ENCODE measurements around the gene PCP2.
A peak's percentile ranks its signal among the peaks of the same experiment; 100 is the strongest.
"Not testable (repeated sequence)": the region's sequence is repeated elsewhere in the genome, so short reads cannot be mapped to it uniquely, and the experiment has no call there.

Gene PCP2

GRCh38 chr19:7661744-7662538 is 28.4 kb upstream of the PCP2 start:
- no peak for DNase-seq

DNA sequence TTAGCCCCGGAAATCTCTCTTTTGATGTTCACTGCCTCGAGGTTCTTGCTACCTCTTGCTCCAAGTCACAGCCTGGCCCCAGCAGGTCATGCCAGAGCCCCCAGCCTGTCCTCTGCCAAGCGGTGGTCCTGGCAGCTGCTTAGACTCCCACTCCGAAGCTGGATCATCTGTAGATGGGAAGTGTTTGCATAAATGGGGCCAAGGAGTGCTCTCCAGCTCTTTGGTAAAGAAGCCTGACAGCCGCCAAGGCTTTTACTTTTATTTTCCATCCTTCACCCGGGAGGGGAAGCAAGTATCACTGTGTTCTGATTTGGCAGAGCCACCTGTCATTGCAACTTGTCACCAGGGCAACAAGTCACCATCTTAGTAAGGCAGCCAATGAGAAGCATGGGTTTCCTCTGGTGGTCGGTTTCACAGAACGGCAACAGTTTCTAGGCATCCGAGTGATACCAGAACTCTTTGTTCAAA is 24.7 kb upstream of the PCP2 start:
- DNase-seq: no peak

GRCh38 chr19:7657131-7657751 is 23.7 kb upstream of the PCP2 start:
- DNase-seq: no peak

DNA sequence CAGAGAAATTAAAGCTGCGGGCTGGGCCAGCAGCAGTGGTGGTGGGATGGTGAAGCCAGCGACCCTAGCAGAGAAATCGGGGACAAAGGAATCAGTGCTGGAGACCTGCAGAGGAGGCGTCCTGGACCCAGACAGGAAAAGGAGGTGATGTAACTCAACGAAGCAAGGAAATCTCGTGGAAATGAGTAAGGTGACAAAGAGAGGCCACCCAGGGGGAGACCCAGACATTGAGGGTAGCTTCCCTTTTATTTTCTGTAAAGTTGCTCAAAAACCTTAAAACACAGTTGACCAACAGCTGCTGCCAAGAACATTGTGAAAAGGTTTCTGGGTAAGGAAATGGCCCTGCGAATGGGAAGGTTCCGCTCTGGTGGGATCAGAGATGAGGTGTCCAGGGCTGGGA is 22.1 kb upstream of the PCP2 start:
- no peak for DNase-seq

DNA sequence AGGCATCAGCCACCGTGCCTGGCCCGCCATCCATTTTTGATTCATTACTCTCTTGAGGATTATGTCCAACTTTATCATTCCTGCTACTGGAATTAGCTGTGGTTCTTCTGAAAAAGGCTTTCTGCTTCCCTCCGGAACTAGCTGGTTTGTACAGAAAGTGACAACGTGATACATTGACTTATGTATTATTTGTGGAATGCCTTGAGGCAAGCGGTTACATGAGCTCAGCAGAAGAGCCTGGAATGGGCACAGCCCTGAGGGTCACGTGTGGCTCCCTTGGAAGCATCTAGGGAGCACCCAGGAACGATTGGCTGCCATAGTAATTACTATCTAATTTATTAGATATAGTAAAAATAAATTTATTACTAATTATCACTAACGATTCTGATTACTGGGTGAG is 20.9 kb upstream of the PCP2 start:
- no peak for DNase-seq

GRCh38 chr19:7652061-7652641 is 18.6 kb upstream of the PCP2 start:
- peak; percentile 28 for DNase-seq

DNA sequence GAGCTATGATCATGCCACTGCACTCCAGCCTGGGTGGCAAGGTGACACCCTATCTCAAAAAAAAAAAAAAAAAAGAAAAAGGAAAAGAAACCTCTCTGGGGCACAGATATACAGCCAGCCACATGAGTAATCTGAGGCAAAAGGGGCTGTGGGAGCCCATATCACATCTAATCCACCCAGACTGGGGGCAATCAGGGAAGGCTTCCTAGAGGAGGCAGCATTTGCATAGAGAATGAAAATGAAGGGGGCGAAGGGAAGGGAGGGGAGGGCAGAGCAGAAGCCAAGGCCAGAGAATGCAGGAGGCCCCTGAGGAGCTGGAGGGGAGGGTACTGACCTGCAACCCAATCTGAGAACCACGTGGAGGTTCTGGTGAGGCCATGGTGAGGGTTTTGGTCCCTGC is 16.6 kb upstream of the PCP2 start:
- DNase-seq: no peak

DNA sequence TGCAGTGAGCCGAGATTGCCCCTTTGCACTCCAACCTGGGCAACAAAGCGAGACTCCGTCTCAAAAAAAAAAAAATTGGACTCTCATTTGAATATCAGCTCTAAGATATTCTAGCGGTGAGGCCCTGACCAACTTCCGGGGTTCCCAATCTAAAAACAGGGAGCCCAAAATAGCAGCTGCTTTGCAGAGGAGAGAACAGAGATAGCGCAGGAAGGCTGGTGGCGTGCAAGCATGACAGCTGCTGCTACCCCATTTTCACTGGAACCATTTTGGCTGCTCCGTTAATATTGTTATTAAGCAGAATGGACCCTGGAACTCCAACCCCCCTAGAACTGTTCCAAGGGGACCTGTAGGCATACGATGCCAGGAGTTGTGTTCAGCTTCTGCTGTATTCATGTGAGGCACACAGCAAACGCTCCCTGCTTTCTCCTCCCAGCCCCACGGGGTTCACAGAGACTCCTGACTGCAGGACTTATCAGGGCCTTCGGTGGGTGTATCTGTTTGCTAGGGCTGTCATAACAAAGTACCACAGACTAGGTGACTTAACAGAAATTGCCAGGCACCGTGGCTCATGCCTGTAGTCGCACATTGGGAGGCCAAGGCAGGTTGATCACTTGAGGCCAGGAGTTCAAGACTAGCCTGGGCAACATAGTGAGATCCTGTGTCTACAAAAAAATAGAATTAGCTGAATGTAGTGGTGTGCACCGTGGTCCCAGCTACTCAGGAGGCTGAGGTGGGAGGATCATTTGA is 14.9 kb upstream of the PCP2 start:
- no peak for DNase-seq

DNA sequence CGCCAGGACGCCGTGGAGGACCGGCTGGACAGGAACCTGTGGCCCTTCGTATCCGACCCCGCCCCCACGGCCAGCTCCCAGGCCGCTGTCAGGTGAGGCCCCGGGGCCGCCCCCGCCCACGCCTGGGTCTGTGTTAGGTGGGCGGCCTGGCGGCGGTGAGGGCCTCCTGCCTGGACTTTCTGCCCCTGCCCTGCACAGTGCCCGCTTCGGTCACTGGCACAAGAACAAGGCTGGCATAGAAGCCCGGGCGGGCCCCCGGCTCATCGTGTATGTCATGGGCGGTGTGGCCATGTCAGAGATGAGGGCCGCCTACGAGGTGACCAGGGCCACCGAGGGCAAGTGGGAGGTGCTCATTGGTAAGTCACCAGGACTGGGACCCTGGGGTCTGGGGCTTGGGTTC is 13.6 kb upstream of the PCP2 start:
- no peak for DNase-seq

DNA sequence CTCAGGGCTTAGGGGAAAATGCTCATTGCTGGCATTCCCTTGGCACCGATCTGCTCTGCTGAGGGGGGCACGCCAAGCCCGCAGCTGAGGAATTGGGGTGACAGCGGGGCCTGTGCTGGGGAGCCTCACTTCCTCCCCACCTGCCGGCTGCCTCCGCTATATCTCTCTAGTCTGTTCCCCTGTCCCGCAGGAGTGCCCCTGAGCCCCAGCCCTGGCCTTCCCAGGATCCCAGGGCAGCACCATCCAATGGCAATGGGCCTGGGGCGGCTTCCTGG is 12.8 kb upstream of the PCP2 start:
- DNase-seq: no peak

DNA sequence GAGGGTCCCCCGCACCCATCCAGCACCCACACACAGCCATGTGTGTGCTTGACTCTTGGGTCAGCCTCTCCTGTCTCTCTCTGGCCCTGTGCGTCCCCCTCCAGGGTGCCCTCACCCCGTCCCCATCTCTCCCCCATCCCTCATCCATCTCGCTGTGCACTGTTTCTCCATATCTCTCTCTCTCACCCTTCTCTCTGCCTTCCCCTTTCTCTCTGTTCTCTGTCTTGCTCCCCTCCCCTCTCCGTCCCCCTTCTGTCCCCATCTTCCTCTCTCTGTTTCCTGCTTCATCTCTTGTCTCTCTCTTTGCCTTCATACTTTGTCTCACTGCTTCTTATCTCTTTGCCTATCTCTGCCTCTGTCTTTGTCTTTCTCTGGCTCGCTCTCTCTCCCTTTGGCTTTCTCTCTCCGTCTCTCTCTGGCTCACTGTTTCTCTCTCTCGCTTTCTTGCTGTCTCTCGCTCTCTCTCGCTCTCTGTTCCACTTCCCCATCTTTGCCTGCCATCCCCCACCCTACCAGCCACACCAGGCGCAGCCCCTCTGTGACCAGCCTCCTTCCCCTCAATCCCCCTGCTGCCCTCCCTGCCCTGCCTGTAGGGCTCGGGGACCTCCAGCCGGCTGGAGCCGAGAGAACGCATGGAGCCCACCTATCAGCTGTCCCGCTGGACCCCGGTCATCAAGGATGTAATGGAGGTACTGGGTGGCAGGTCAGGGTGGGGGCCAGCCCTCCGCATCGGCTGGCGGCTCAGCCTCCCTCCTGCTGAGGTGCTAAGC is 12.3 kb upstream of the PCP2 start:
- DNase-seq: no peak

DNA sequence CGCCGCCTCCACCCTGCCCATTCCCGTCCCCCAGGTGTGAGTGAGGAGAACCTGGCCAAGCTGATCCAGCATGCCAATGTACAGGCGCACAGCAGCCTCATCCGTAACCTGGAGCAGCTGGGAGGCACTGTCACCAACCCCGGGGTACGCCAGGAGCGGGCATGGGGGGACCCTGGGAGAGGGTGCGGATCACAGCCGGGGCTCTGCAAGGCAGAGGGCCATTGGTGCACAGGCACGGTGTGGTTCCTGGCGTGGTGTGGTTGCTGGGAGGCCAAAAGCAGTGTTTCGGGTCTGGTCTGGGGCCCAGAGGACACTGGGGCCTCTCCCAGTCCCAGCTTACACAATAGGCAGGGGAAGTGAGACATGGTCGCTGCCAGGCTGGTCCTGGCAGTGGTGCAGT is 11.6 kb upstream of the PCP2 start:
- DNase-seq: no peak

- DNase-seq: no peak
Observed at GRCh38 chr19:7644550-7644877, 11.0 kb upstream of the PCP2 start.

GRCh38 chr19:7643629-7644549 is 10.4 kb upstream of the PCP2 start:
- not testable (repeated sequence) for DNase-seq

DNA sequence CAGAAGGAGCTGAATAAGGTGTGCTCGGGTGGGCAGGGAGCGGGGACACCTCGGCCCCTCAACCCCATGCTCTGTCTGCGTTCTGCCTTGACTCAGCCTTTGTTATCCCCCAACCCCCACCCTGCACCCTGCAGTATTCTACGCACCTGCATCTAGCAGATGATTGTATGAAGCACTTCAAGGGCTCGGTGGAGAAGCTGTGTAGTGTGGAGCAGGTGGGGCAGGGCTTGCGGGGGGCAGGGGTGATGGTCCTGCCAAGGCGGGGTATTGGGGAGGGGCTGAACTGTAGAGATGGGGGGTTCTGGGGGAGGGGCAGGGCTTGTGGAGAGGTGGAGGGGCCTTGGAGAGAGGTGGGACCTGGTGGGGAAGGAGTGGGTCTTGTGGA is 9.5 kb upstream of the PCP2 start:
- DNase-seq: no peak

- no peak for DNase-seq
Observed at GRCh38 chr19:7642295-7643030, 8.9 kb upstream of the PCP2 start.

- no peak for DNase-seq
Observed at GRCh38 chr19:7641290-7642276, 8.1 kb upstream of the PCP2 start.

GRCh38 chr19:7640803-7641202 is 7.3 kb upstream of the PCP2 start:
- no peak for DNase-seq

DNA sequence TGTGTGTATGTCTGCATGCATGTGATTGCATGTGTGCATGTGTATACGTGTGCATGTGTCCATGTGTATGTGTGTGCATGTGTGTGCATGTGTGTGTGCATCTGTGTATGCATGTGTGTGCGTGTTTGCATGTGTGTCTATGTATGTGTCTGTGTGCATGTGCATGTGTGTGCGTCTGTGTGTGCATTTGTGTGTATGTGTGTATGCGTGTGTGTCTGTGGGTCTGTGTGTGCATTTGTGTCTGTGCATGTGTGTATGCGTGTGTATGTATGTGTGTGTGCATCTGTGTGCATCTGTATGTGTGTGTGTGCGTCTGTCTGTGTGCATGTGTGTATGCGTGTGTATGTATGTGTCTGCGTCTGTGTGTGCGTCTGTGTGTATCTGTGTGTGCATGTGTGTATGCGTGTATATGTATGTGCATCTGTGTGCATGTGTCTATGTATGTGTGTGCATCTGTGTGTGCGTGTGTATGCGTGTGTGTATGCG is 6.4 kb upstream of the PCP2 start:
- DNase-seq: no peak
